Measurements from ENCODE around the gene EHD4.

GRCh38 chr15:41945731-41946130 is 26.6 kb downstream of the EHD4 start:
- TF ChIP-seq POLR2A (IDR thresholded peaks at IDR 0.05; ENCODE audit: low read length) (no peak), GATA1 (IDR thresholded peaks at IDR 0.05; ENCODE audit: low read depth, low read length) (no peak)

Measured in erythroblast (primary cell).